ENCODE results near the gene TPGS2. TPM values are rescaled to one million over a fixed set of nuclear protein-coding genes. Genes with fewer than 3 reads are reported as not detected.

The TPGS2 gene
- polyA plus RNA-seq, 2 of the 4 experiments (the other 2 are of a cell fraction) = 71.9 to 143 TPM

- CTCF ChIA-PET = no interaction called here
These were observed 42.1 kb downstream of the TPGS2 start for GRCh38 chr18:36786686-36787085.

GRCh38 chr18:36783792-36784191, 45.0 kb downstream of the TPGS2 start:
- FAIRE-seq (no peak), ATAC-seq (no peak), DNase-seq (ENCODE audit: low read depth in 1 of 2, low spot score in 1 of 2) (no peak)
- TF ChIP-seq ZC3H11A (IDR thresholded peaks at IDR 0.05) (no peak), RCOR1 (IDR thresholded peaks at IDR 0.05; ENCODE audit: low read depth, low read length) (no peak), RNF2 (IDR thresholded peaks at IDR 0.05; ENCODE audit: borderline replicate concordance, low read depth) (no peak), CEBPB (IDR thresholded peaks at IDR 0.05) (no peak), NFE2L2 (conservative IDR thresholded peaks at IDR 0.05; ENCODE audit: low read length) (no peak), ESRRA (IDR thresholded peaks at IDR 0.05; ENCODE audit: borderline replicate concordance, low read length) (no peak), HOXB13 (CRISPR knock-in tag; IDR thresholded peaks at IDR 0.05; ENCODE audit: low read depth) (no peak), FOXS1 (CRISPR knock-in tag; IDR thresholded peaks at IDR 0.05) (no peak), RFX5 (IDR thresholded peaks at IDR 0.05) (no peak), SREBF2 (IDR thresholded peaks at IDR 0.05) (no peak), JUNB (IDR thresholded peaks at IDR 0.05) (no peak), E2F6 (IDR thresholded peaks at IDR 0.05; ENCODE audit: borderline replicate concordance, low read depth) (no peak), ZSCAN20 (CRISPR knock-in tag; IDR thresholded peaks at IDR 0.05) (no peak), TP53 (CRISPR knock-in tag; IDR thresholded peaks at IDR 0.05) (no peak), NR3C1 (IDR thresholded peaks at IDR 0.05) (no peak), POLR2AphosphoS2 (conservative IDR thresholded peaks at IDR 0.05; ENCODE audit: low read length) (no peak), PHF8 (IDR thresholded peaks at IDR 0.05; ENCODE audit: borderline replicate concordance, low read depth) (no peak)
- Histone ChIP-seq H3K4me3 (no peak overlapping the region), H3K4me1 (peaks cover 11% of the 10 kb centered on the region; the same call in 1 of the 3 replicates), H3K9me3 (no peaks in the 10 kb centered on the region), H3K4me2 (no peak overlapping the region), H3K27ac (no peak overlapping the region)
- POLR2A ChIA-PET = no interaction called here
- CTCF ChIA-PET = interaction anchor here (0.7 kb wide), 1 partner anchor 12 kb away, joined by 3 read pairs; no protein-coding TSS in a partner anchor
- WGBS (ENCODE audit: missing lambda C conversion rate) = 94% methylated on average over 5 of the region's 5 CpGs

More at GRCh38 chr18:36786686-36787085, 42.1 kb downstream of the TPGS2 start:
- no peak overlapping the region for H3K4me3 ChIP-seq
- 64% methylated on average over 4 of the region's 4 CpGs for WGBS (ENCODE audit: missing lambda C conversion rate)
- no peak overlapping the region for H3K4me2 ChIP-seq
- POLR2A ChIA-PET = no interaction called here
- FAIRE-seq (no peak), ATAC-seq (peak in 1 of 2 experiments; percentile 23; a peak in 1 of 6 replicates), DNase-seq (ENCODE audit: low read depth in 1 of 2, low spot score in 1 of 2) (peak in 1 of 2 experiments; percentile 3)
- H3K4me1 ChIP-seq = peaks cover 11% of the 10 kb centered on the region; the same call in 1 of the 3 replicates
- no peak for TF ChIP-seq REST (IDR thresholded peaks at IDR 0.05)
- no peak for TF ChIP-seq CBX8 (IDR thresholded peaks at IDR 0.05)
- peak; percentile 35 to 75; a peak in 3 of 4 replicates for TF ChIP-seq CEBPB (IDR thresholded peaks at IDR 0.05)
- no peak for TF ChIP-seq CHD2 (IDR thresholded peaks at IDR 0.05; ENCODE audit: low read length, partially characterized antibody)
- TF ChIP-seq TP53 (CRISPR knock-in tag; IDR thresholded peaks at IDR 0.05) = no peak
- TF ChIP-seq CHD4 (IDR thresholded peaks at IDR 0.05; ENCODE audit: borderline replicate concordance) = no peak
- no peak overlapping the region for H3K27ac ChIP-seq
- no peaks in the 10 kb centered on the region for H3K9me3 ChIP-seq

GRCh38 chr18:36782710-36783109, 46.1 kb downstream of the TPGS2 start:
- ATAC-seq = no peak
- no peak for FAIRE-seq
- H3K4me2 ChIP-seq = no peak overlapping the region
- no peaks in the 10 kb centered on the region for H3K9me3 ChIP-seq
- CTCF ChIA-PET = no interaction called here
- no peak for TF ChIP-seq HOXB5 (CRISPR knock-in tag; IDR thresholded peaks at IDR 0.05)
- no peak for TF ChIP-seq RFX5 (IDR thresholded peaks at IDR 0.05)
- no peak for TF ChIP-seq HOXA7 (CRISPR knock-in tag; IDR thresholded peaks at IDR 0.05)
- no peak for TF ChIP-seq EHF (CRISPR knock-in tag; IDR thresholded peaks at IDR 0.05)
- TF ChIP-seq HMGXB4 (CRISPR knock-in tag; IDR thresholded peaks at IDR 0.05; ENCODE audit: borderline replicate concordance) = no peak
- no peak for TF ChIP-seq HEYL (CRISPR knock-in tag; IDR thresholded peaks at IDR 0.05)
- TF ChIP-seq USF2 (IDR thresholded peaks at IDR 0.05) = no peak
- H3K4me3 ChIP-seq = no peak overlapping the region
- no peak for DNase-seq (ENCODE audit: low read depth in 1 of 2, low spot score in 1 of 2)
- POLR2A ChIA-PET = no interaction called here
- WGBS (ENCODE audit: missing lambda C conversion rate) = 84% methylated on average over 8 of the region's 9 CpGs
- H3K27ac ChIP-seq = no peak overlapping the region
- peaks cover 11% of the 10 kb centered on the region; the same call in 1 of the 3 replicates for H3K4me1 ChIP-seq

All from A549 (cell line).